Stimulated activated CD4-positive, alpha-beta T cell treated with anti-CD3 and anti-CD28 coated beads, Interleukin-1b, Interleukin-23, amount 100 ng/mL, for 1 hour (primary cell): Measurements from ENCODE around the gene HECW1.

Source experiments
- DNase-seq, 2 donors: peaks; one replicate each; pipeline ENCODE4 v3.0.0-alpha.2; 2020; ENCODE audit warnings: low read depth in 2 of 2

Gene HECW1

GRCh38 chr7:43363035-43363791 is 250.8 kb downstream of the HECW1 start:
- DNase-seq: no peak

GRCh38 chr7:43364391-43364790 is 251.9 kb downstream of the HECW1 start:
- no peak for DNase-seq

- DNase-seq: no peak
These were observed 260.4 kb downstream of the HECW1 start for GRCh38 chr7:43372676-43373355.

GRCh38 chr7:43377196-43377960 is 264.9 kb downstream of the HECW1 start:
- no peak for DNase-seq

- DNase-seq: no peak
These were observed 266.8 kb downstream of the HECW1 start for GRCh38 chr7:43379210-43379609.

GRCh38 chr7:43384616-43385308 is 272.3 kb downstream of the HECW1 start:
- DNase-seq: no peak

GRCh38 chr7:43385309-43385680 is 272.8 kb downstream of the HECW1 start:
- DNase-seq: no peak

- no peak for DNase-seq
These were observed 273.4 kb downstream of the HECW1 start for GRCh38 chr7:43385856-43386255.

GRCh38 chr7:43387932-43388331 is 275.5 kb downstream of the HECW1 start:
- no peak for DNase-seq

- no peak for DNase-seq
These were observed 278.1 kb downstream of the HECW1 start for GRCh38 chr7:43390576-43390975.

GRCh38 chr7:43391518-43391917 is 279.1 kb downstream of the HECW1 start:
- DNase-seq: no peak

- no peak for DNase-seq
These were observed 280.3 kb downstream of the HECW1 start for GRCh38 chr7:43392638-43393330.

- DNase-seq: no peak
These were observed 282.1 kb downstream of the HECW1 start for GRCh38 chr7:43394441-43395130.

GRCh38 chr7:43395351-43395750 is 282.9 kb downstream of the HECW1 start:
- no peak for DNase-seq

- no peak for DNase-seq
These were observed 283.8 kb downstream of the HECW1 start for GRCh38 chr7:43396187-43396740.

GRCh38 chr7:43398831-43399230 is 286.4 kb downstream of the HECW1 start:
- DNase-seq: no peak

- no peak for DNase-seq
These were observed 293.5 kb downstream of the HECW1 start for GRCh38 chr7:43405948-43406347.

GRCh38 chr7:43406961-43407360 is 294.5 kb downstream of the HECW1 start:
- DNase-seq: no peak

- no peak for DNase-seq
These were observed 296.5 kb downstream of the HECW1 start for GRCh38 chr7:43408981-43409380.

GRCh38 chr7:43417455-43417854 is 305.0 kb downstream of the HECW1 start:
- DNase-seq: no peak

- no peak for DNase-seq
These were observed 318.0 kb downstream of the HECW1 start for GRCh38 chr7:43430411-43430810.
